ENCODE measurements around the gene PDZRN3.

PDZRN3 gene

DNA sequence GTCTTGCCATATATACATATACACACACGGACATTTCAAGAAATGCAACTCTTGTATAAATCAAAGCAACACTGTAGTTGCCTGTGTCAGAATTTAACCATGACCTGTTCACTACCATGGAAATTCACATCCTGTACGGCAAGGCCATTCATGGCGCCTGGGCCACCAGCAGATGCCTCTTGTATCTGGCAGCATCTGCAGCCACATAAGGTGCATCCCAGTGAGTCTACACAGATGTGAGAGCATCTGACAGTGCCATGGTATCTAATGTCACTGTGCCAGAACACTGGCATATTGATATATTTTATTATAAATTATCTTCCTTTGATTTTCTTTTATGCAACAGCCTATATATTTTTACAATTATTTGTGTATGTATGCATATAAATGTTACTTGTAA lies 25.1 kb downstream of the PDZRN3 start:
- H3K4me3 ChIP-seq (ENCODE audit: low read length): no peak overlapping the region
- no peak for DNase-seq (ENCODE audit: low read depth)
- TF ChIP-seq, protein P1, sequence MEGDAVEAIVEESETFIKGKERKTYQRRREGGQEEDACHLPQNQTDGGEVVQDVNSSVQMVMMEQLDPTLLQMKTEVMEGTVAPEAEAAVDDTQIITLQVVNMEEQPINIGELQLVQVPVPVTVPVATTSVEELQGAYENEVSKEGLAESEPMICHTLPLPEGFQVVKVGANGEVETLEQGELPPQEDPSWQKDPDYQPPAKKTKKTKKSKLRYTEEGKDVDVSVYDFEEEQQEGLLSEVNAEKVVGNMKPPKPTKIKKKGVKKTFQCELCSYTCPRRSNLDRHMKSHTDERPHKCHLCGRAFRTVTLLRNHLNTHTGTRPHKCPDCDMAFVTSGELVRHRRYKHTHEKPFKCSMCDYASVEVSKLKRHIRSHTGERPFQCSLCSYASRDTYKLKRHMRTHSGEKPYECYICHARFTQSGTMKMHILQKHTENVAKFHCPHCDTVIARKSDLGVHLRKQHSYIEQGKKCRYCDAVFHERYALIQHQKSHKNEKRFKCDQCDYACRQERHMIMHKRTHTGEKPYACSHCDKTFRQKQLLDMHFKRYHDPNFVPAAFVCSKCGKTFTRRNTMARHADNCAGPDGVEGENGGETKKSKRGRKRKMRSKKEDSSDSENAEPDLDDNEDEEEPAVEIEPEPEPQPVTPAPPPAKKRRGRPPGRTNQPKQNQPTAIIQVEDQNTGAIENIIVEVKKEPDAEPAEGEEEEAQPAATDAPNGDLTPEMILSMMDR (conservative IDR thresholded peaks at IDR 0.05; ENCODE audit: low read length): no peak

DNA sequence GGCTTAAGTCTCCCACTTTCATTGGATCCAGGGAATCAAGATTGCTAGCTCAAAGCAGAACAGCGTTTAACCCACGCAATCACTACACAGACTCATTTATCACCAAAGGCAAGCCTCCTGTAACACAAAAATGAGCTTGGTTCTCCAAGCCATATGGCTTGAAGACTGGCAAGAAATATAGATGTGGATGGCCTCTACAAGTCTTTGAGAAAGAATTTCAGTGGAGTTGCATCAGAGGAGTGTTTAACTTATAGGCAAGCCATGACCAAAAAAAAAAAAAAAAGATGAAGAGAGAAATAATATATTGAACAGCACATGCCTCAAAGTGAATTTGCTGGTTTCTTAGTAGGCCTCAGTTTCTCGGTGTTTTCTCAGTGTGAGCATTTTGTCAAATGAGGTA lies 27.3 kb downstream of the PDZRN3 start:
- H3K4me3 ChIP-seq (ENCODE audit: low read length): no peak overlapping the region
- TF ChIP-seq, protein P1 (conservative IDR thresholded peaks at IDR 0.05; ENCODE audit: low read length): no peak
- no peak for DNase-seq (ENCODE audit: low read depth)

DNA sequence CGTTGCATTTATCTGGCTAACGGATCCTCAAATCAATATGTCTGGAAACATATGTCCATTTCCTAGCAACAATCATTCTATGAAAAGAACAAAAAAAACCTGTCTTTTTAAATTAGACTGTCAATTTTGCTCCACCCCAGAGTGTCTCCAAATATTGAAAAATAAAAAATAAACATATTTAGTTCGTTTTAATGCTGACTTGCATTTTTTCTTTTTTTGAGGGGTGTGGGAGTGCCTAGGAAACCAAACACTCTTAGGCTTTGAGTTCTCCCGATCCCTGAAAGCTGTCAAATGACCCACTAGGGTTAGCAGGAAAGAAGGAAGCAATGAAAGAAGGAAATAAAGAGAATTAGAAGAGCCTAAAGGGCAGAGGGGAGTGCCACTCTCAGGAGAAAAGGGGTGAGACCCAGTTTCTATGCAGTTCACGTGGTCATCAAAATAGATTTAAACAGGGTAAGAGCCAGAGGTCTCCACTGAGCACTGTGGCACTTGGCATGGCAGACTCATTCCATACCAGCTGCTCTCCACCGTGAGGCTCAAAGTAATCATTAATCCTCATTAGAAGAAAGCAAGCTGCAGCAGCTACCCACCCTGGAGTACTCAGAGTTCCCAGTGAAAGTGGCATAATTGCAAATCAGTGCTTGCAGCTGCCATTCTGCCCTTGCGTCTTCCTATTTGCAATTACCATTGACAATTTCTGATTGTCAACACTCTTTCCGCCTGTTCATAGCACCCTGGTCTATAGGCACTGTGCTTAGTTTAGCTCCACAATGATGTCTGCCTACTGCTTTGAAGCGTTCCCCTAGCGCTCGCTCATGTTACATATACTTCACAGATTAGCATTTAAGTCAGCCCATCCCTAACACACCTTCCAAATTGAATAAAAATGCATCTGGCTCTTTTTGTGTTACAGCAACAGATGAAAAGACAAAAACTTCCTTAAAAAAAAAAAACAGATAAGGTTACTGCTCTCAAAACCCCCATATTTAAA lies 32.3 kb downstream of the PDZRN3 start:
- no peak for DNase-seq (ENCODE audit: low read depth)
- no peak overlapping the region for H3K4me3 ChIP-seq (ENCODE audit: low read length)
- TF ChIP-seq, protein P1 (conservative IDR thresholded peaks at IDR 0.05; ENCODE audit: low read length): no peak

DNA sequence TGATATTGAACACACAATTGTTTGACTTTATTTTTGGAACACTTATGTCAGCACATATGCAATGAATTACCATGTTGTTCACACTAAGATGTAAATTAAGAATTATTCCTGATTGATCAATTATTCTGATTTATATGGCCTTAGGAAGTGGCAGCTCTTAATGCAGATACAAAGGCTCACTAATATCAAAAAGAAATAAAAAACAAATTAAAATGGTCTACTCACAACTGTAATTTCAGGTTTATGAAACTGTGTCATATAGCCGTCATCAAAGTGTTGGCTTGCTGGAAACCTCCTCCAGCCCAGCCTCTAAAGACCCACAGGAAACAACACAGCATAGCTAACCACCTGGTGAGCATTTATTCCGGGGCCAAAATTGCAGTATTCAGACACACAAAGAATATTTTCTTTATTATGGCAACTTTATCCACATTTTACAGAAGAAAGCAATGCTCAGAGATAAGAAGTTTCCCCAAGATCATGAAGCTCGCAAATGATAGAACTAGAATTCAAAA lies 33.4 kb downstream of the PDZRN3 start:
- TF ChIP-seq, protein P1 (conservative IDR thresholded peaks at IDR 0.05; ENCODE audit: low read length): no peak
- no peak for DNase-seq (ENCODE audit: low read depth)
- no peak overlapping the region for H3K4me3 ChIP-seq (ENCODE audit: low read length)

DNA sequence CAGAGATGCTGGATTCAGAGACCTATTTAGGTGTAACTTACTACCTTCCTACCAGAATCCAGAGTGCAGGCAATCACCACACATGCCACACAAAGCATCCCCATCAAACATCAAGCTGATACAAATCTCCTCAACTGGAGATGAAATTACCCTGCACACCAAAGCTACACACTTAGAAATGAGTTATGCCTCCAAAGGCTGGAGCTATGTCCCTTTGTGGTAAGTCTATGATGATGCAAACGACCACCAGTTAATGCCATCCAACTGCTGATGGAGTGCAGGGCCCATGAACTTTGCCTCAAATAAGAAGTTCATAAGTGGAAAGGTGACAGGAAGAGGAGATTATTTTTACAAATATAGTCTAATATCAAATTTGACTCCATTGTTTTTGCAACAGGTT lies 38.1 kb downstream of the PDZRN3 start:
- H3K4me3 ChIP-seq (ENCODE audit: low read length): no peak overlapping the region
- TF ChIP-seq, protein P1 (conservative IDR thresholded peaks at IDR 0.05; ENCODE audit: low read length): no peak
- DNase-seq (ENCODE audit: low read depth): no peak

DNA sequence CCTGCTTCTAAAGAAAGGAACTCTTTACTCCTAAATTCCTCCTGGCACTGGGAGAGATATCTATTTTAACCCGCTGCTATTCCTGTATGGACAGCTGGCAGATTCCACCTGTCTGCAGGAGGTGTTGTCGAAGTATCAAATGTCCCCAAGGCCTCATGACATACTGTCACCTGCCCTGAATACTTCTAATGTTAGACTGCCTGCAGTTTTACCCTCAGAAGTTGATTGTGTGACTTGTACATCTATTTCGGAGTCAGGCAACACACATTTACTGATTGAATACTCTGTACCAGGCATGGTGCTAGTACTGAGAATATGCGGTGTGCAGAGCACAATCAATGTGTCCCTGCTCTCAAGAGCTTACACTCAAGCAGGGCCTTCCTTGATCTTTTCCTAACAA lies 38.6 kb downstream of the PDZRN3 start:
- no peak for DNase-seq (ENCODE audit: low read depth)
- H3K4me3 ChIP-seq (ENCODE audit: low read length): no peak overlapping the region
- TF ChIP-seq, protein P1 (conservative IDR thresholded peaks at IDR 0.05; ENCODE audit: low read length): no peak

DNA sequence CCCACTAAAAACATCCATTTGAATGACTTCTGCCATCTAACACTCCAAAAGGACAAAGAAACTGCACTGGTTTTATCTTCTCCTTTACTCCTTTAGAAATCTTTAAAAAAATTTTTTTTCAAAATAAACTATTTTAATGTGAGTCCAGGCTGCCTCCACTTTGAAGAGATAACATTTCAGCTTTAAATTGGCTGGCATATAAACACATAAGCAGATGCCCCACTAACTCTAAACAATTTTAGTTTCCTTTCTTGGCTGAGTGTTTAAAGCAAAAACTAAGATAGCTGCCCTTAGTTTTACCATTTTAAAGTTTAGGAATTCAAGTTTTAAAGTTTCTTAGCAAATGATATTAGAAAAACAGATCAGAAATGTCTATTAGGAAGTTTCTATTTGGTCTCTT lies 39.9 kb downstream of the PDZRN3 start:
- TF ChIP-seq, protein P1 (conservative IDR thresholded peaks at IDR 0.05; ENCODE audit: low read length): no peak
- no peak for DNase-seq (ENCODE audit: low read depth)
- H3K4me3 ChIP-seq (ENCODE audit: low read length): no peak overlapping the region

All from AG10803 (cell line).